Esophagus squamous epithelium (tissue), 5 donors: ENCODE data around the gene STIL. TPM values are rescaled to one million over a fixed set of nuclear protein-coding genes. Genes with fewer than 3 reads are reported as not detected.

Source experiments
- DNase-seq: peaks from one replicate; lab custom pipeline; 2025; lab: John Stamatoyannopoulos, UW
- H3K27ac ChIP-seq, 4 donors: fragments of 200-600 bp; sonication (generic); one replicate each; pipeline ENCODE4 v1.5.1; 2016 to 2019; ENCODE audit warnings: mild to moderate bottlenecking in 1 of 4
- H3K27me3 ChIP-seq, 4 donors: fragments of 200-600 bp; sonication (generic); 1 replicate in 3 of 4; 2 replicates in 1 of 4; pipeline versions ENCODE4 v1.5.1 to v1.6.0; 2017 to 2021; ENCODE audit warnings: antibody characterized with exemption in 1 of 4
- H3K36me3 ChIP-seq, 3 donors: fragments of 200-600 bp; sonication (generic); one replicate each; pipeline ENCODE4 v1.5.1; 2016 to 2019
- H3K4me1 ChIP-seq, 3 donors: fragments of 200-600 bp; sonication (generic); one replicate each; pipeline ENCODE4 v1.5.1; 2017 to 2019
- H3K4me3 ChIP-seq, 4 donors: fragments of 200-600 bp; sonication (generic); 1 replicate in 3 of 4; 2 replicates in 1 of 4; pipeline ENCODE4 v1.5.1; 2016 to 2019; ENCODE audit warnings: mild to moderate bottlenecking in 2 of 4, moderate library complexity in 1 of 4
- H3K9me3 ChIP-seq, 3 donors: fragments of 200-600 bp; sonication (generic); one replicate each; pipeline ENCODE4 v1.5.1; 2016 to 2019
- CTCF ChIP-seq, 6 experiments: fragments of 450-650 bp in 4 of 6; fragments of 200-600 bp in 2 of 6; sonication (generic) in 2 of 6; IDR thresholded peaks; one replicate each; pipeline ENCODE4 v1.5.1; 2016 to 2019; ENCODE audit warnings: antibody characterized with exemption in 6 of 6, mild to moderate bottlenecking in 4 of 6, moderate library complexity in 4 of 6
- POLR2A ChIP-seq, 4 donors: fragments of 450-650 bp; IDR thresholded peaks; one replicate each; pipeline ENCODE4 v1.6.1; 2017; ENCODE audit warnings: antibody characterized with exemption in 4 of 4, mild to moderate bottlenecking in 4 of 4, moderate library complexity in 3 of 4
- WGBS, 2 donors: methylation state at CpG; one replicate each; pipeline ENCODE4 v1.1.5; 2018; 5-methylcytosine and 5-hydroxymethylcytosine counted together
- intact Hi-C: fragments of 100-400 bp; cut with DNase I; formaldehyde crosslinking; loops from one replicate; pipeline ENCODE4 v1.15.0; 2022
- total RNA-seq, 4 donors: library from RNA; depleted of rRNA; stranded (reverse); fragments of >200 nt; gene quantifications; one replicate each; pipeline ENCODE4 v1.1.0, GENCODE V29; 2016
- donor health status: DM: yes; HTN: yes; CAD: no.

Gene STIL
- total RNA-seq, 4 donors from 2014 or later, result 4.2 to 15.1 (median 6.8) TPM

GRCh38 chr1:47331875-47332274 is 17.9 kb upstream of the STIL start:
- DNase-seq, result no peak
- WGBS, 2 donors, result 86 to 91% methylated on average over 2 of the region's 2 CpGs
- no peaks in the 10 kb centered on the region for H3K27me3 ChIP-seq
- no peaks in the 10 kb centered on the region for H3K9me3 ChIP-seq
- H3K4me1 ChIP-seq, result peaks cover 6 to 61% (median 26%) of the 10 kb centered on the region in 3 donors
- H3K36me3 ChIP-seq, result no peaks in the 10 kb centered on the region
- intact Hi-C loops, result no loop called here
- no peak overlapping the region for H3K4me3 ChIP-seq
- TF ChIP-seq POLR2A (IDR thresholded peaks at IDR 0.05) (no peak), CTCF (IDR thresholded peaks at IDR 0.05) (no peak)
- H3K27ac ChIP-seq, result peak overlapping the region in 1 of 4 donors; percentile 99

- Histone ChIP-seq H3K27ac (no peak overlapping the region), H3K27me3 (no peaks in the 10 kb centered on the region), H3K4me3 (no peak overlapping the region), H3K4me1 (peaks cover 6 to 55% (median 14%) of the 10 kb centered on the region in 3 donors), H3K9me3 (no peaks in the 10 kb centered on the region), H3K36me3 (no peaks in the 10 kb centered on the region)
- DNase-seq, result no peak
- intact Hi-C loops, result no loop called here
- TF ChIP-seq CTCF (IDR thresholded peaks at IDR 0.05) (no peak), POLR2A (IDR thresholded peaks at IDR 0.05) (no peak)
- 79 to 82% methylated on average over 1 of the region's 1 CpG for WGBS, 2 donors
Observed at GRCh38 chr1:47330212-47330611, 16.3 kb upstream of the STIL start.

- Histone ChIP-seq H3K27ac (peak overlapping the region in 3 of 4 donors; percentile 21 to 77 (median 67)), H3K9me3 (no peaks in the 10 kb centered on the region), H3K27me3 (no peaks in the 10 kb centered on the region), H3K36me3 (no peaks in the 10 kb centered on the region), H3K4me1 (peaks cover 9 to 60% (median 16%) of the 10 kb centered on the region in 3 donors), H3K4me3 (no peak overlapping the region)
- 95 to 100% methylated on average over 3 of the region's 3 CpGs for WGBS, 2 donors
- intact Hi-C loops, result no loop called here
- TF ChIP-seq POLR2A (IDR thresholded peaks at IDR 0.05) (no peak), CTCF (IDR thresholded peaks at IDR 0.05) (no peak)
- DNase-seq, result no peak
Observed at GRCh38 chr1:47328992-47329391, 15.0 kb upstream of the STIL start.

GRCh38 chr1:47326271-47326670 is 12.3 kb upstream of the STIL start:
- peak overlapping the region; percentile 21 to 90 (median 72) for H3K27ac ChIP-seq
- DNase-seq, result no peak

GRCh38 chr1:47325528-47325927 is 11.6 kb upstream of the STIL start:
- Histone ChIP-seq H3K36me3 (no peaks in the 10 kb centered on the region), H3K4me1 (peaks cover 3 to 58% (median 5%) of the 10 kb centered on the region in 3 donors), H3K4me3 (no peak overlapping the region), H3K9me3 (no peaks in the 10 kb centered on the region), H3K27me3 (no peaks in the 10 kb centered on the region), H3K27ac (peak overlapping the region in 3 of 4 donors; percentile 86 to 90 (median 86))
- TF ChIP-seq POLR2A (IDR thresholded peaks at IDR 0.05) (no peak), CTCF (IDR thresholded peaks at IDR 0.05) (no peak)
- intact Hi-C loops, result no loop called here
- DNase-seq, result no peak
- 28 to 61% methylated on average over 2 of the region's 2 CpGs for WGBS, 2 donors

More at GRCh38 chr1:47326271-47326670, 12.3 kb upstream of the STIL start:
- 50 to 69% methylated on average over 2 of the region's 2 CpGs for WGBS, 2 donors
- intact Hi-C loops, result no loop called here
- no peak for TF ChIP-seq POLR2A (IDR thresholded peaks at IDR 0.05)
- TF ChIP-seq CTCF (IDR thresholded peaks at IDR 0.05), result no peak
- H3K9me3 ChIP-seq, result no peaks in the 10 kb centered on the region
- H3K36me3 ChIP-seq, result no peaks in the 10 kb centered on the region
- H3K4me1 ChIP-seq, result peaks cover 3 to 62% (median 5%) of the 10 kb centered on the region in 3 donors
- no peak overlapping the region for H3K4me3 ChIP-seq
- no peaks in the 10 kb centered on the region for H3K27me3 ChIP-seq
